Measurements from ENCODE around the gene CFAP54. TPM values are rescaled to one million over a fixed set of nuclear protein-coding genes. Genes with fewer than 3 reads are reported as not detected.

Gene CFAP54
- total RNA-seq, 1 donor from 2014 or later = 0.64 TPM

GRCh38 chr12:96883571-96883970 is 394.2 kb downstream of the CFAP54 start:
- Mint-ChIP-seq H3K4me1 (no peaks in the 10 kb centered on the region), H3K27ac (no peak overlapping the region), H3K36me3 (ENCODE audit: low read depth) (no peaks in the 10 kb centered on the region), H3K4me3 (no peak overlapping the region), H3K27me3 (no peaks in the 10 kb centered on the region), H3K9me3 (no peaks in the 10 kb centered on the region)
- TF ChIP-seq CTCF (IDR thresholded peaks at IDR 0.05) = no peak
- ATAC-seq (ENCODE audit: low read depth) (no peak), DNase-seq (no peak)
- intact Hi-C loops (cut with micrococcal nuclease) = no loop called here
- CTCF ChIA-PET = no interaction called here
- POLR2A ChIA-PET = no interaction called here

GRCh38 chr12:96886998-96887677 is 397.8 kb downstream of the CFAP54 start:
- Mint-ChIP-seq H3K27me3 (peaks cover 10% of the 10 kb centered on the region), H3K4me3 (no peak overlapping the region), H3K27ac (no peak overlapping the region), H3K36me3 (ENCODE audit: low read depth) (no peaks in the 10 kb centered on the region), H3K9me3 (no peaks in the 10 kb centered on the region), H3K4me1 (no peaks in the 10 kb centered on the region)
- no peak for TF ChIP-seq CTCF (IDR thresholded peaks at IDR 0.05)
- no peak for DNase-seq
- POLR2A ChIA-PET = no interaction called here
- CTCF ChIA-PET = no interaction called here
- intact Hi-C loops (cut with micrococcal nuclease) = no loop called here
- no peak for ATAC-seq (ENCODE audit: low read depth)

GRCh38 chr12:96889273-96889933 is 400.0 kb downstream of the CFAP54 start:
- peaks cover 17% of the 10 kb centered on the region for H3K27me3 Mint-ChIP-seq
- H3K4me1 Mint-ChIP-seq = no peaks in the 10 kb centered on the region
- ChIA-PET POLR2A (no interaction called here), CTCF (no interaction called here)
- DNase-seq (no peak), ATAC-seq (ENCODE audit: low read depth) (no peak)
- no peak for TF ChIP-seq CTCF (IDR thresholded peaks at IDR 0.05)
- H3K4me3 Mint-ChIP-seq = no peak overlapping the region
- no peaks in the 10 kb centered on the region for H3K9me3 Mint-ChIP-seq
- intact Hi-C loops (cut with micrococcal nuclease) = no loop called here
- no peak overlapping the region for H3K27ac Mint-ChIP-seq
- H3K36me3 Mint-ChIP-seq (ENCODE audit: low read depth) = no peaks in the 10 kb centered on the region

- CTCF ChIA-PET = no interaction called here
- TF ChIP-seq CTCF (IDR thresholded peaks at IDR 0.05) = no peak
- Mint-ChIP-seq H3K4me3 (no peak overlapping the region), H3K27me3 (peaks cover 17% of the 10 kb centered on the region), H3K9me3 (no peaks in the 10 kb centered on the region), H3K4me1 (no peaks in the 10 kb centered on the region), H3K27ac (no peak overlapping the region), H3K36me3 (ENCODE audit: low read depth) (no peaks in the 10 kb centered on the region)
- DNase-seq (no peak), ATAC-seq (ENCODE audit: low read depth) (no peak)
- POLR2A ChIA-PET = no interaction called here
- intact Hi-C loops (cut with micrococcal nuclease) = no loop called here
Measured at GRCh38 chr12:96890331-96890730, 401.0 kb downstream of the CFAP54 start.

- TF ChIP-seq CTCF (IDR thresholded peaks at IDR 0.05) = no peak
- no peaks in the 10 kb centered on the region for H3K36me3 Mint-ChIP-seq (ENCODE audit: low read depth)
- no peaks in the 10 kb centered on the region for H3K9me3 Mint-ChIP-seq
- ATAC-seq (ENCODE audit: low read depth) (no peak), DNase-seq (no peak)
- intact Hi-C loops (cut with micrococcal nuclease) = no loop called here
- POLR2A ChIA-PET = no interaction called here
- H3K4me1 Mint-ChIP-seq = no peaks in the 10 kb centered on the region
- H3K27me3 Mint-ChIP-seq = peaks cover 17% of the 10 kb centered on the region
- H3K27ac Mint-ChIP-seq = no peak overlapping the region
- CTCF ChIA-PET = no interaction called here
- no peak overlapping the region for H3K4me3 Mint-ChIP-seq
Measured at GRCh38 chr12:96892104-96892503, 402.7 kb downstream of the CFAP54 start.

Data from activated B cell treated with CpG ODN at 0.5 μM for 24 hours (primary cell).